GM19467 (cell line): ENCODE measurements around the gene KRTAP5-1.

ENCODE experiments used
- ATAC-seq: cut with Tn5 transposase; IDR thresholded peaks from one replicate; pipeline ENCODE4 v1.9.1; 2021; ENCODE audit warnings: mild to moderate bottlenecking, moderate library complexity; ENCODE audit not compliant: unreplicated experiment

KRTAP5-1 gene

GRCh38 chr11:1561955-1562354 lies 23.1 kb downstream of the KRTAP5-1 start:
- ATAC-seq: no peak

DNA sequence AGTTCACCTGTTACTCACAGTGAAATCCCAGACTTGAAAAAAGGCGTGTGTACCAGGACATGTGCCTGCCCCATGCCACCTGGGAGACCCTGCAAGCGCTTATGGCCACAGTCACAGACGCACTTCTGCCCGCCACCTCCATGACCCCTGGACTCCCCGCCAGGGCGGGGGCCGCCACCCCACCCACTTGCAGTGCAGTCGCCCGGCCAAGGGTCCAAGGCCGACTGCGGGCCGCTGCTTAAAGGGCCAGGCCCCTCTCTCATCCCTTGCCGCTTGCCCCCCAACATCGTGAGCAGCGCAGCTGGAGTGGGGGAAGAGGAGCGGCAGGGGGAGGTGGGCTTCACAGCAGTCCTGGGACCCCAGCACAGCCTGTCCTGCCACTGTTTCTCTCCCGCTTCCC lies 23.8 kb downstream of the KRTAP5-1 start:
- no peak for ATAC-seq

DNA sequence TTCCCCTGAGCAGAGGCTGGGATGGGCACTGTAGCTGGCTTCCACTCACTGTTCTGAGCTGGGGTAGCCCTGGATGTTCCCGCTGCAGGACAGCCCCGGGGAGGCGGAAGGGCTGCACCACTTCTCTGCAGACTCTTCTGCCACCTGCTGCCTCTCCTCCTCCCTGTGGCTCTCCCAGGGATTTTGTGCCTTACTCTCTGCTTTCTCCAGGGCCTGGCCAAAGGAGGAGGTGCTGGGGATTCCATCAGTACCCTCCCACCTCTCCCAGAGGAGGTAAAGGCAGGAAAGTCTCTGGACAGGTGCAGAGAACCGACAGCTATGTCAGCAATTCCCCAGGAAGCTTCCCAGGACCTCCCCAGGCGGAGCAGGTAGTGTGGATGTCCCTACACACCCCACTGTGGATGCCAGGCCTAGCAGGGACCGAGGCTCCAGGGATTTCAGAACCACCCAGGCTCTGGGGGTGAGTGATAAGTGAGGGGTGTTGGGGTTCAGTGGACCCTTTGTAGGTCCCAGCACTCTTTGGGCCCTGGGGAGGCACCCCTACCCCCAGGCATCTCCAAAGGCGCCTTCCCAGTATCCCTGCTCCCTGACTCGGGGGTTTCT lies 24.3 kb downstream of the KRTAP5-1 start:
- ATAC-seq: no peak

GRCh38 chr11:1560002-1560648 lies 25.0 kb downstream of the KRTAP5-1 start:
- no peak for ATAC-seq

- ATAC-seq: no peak
Observed at GRCh38 chr11:1559111-1559951, 25.8 kb downstream of the KRTAP5-1 start.

GRCh38 chr11:1558775-1559110 lies 26.3 kb downstream of the KRTAP5-1 start:
- no peak for ATAC-seq

GRCh38 chr11:1557904-1558774 lies 26.9 kb downstream of the KRTAP5-1 start:
- ATAC-seq: no peak

GRCh38 chr11:1557051-1557884 lies 27.8 kb downstream of the KRTAP5-1 start:
- ATAC-seq: no peak

- no peak for ATAC-seq
Observed at GRCh38 chr11:1556278-1556902, 28.7 kb downstream of the KRTAP5-1 start.

DNA sequence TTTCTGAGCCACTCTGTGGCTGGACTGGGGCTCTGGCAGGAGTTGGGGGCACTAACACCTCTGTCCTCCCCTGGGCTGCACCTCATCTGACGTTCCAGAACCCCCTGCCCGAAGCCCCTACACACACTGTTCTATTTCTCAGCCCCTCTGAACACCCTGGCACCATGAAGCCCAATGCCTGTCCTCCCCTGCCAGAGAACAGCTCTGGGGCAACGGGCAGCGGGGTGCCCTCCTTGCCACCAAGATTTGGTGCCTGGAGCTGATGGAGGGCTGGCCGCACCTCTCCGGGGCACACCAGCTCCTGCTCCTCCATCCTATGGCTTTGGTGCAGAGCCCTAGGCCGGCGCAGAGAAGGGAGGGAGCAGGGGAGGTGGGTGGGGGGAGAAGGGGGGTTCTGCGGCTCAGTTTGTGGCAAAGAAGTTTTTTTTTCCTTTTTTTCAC lies 29.4 kb downstream of the KRTAP5-1 start:
- no peak for ATAC-seq

GRCh38 chr11:1554981-1555712 lies 29.9 kb downstream of the KRTAP5-1 start:
- no peak for ATAC-seq

- no peak for ATAC-seq
Observed at GRCh38 chr11:1553808-1554594, 31.1 kb downstream of the KRTAP5-1 start.

GRCh38 chr11:1549338-1550330 lies 35.4 kb downstream of the KRTAP5-1 start:
- ATAC-seq: no peak

DNA sequence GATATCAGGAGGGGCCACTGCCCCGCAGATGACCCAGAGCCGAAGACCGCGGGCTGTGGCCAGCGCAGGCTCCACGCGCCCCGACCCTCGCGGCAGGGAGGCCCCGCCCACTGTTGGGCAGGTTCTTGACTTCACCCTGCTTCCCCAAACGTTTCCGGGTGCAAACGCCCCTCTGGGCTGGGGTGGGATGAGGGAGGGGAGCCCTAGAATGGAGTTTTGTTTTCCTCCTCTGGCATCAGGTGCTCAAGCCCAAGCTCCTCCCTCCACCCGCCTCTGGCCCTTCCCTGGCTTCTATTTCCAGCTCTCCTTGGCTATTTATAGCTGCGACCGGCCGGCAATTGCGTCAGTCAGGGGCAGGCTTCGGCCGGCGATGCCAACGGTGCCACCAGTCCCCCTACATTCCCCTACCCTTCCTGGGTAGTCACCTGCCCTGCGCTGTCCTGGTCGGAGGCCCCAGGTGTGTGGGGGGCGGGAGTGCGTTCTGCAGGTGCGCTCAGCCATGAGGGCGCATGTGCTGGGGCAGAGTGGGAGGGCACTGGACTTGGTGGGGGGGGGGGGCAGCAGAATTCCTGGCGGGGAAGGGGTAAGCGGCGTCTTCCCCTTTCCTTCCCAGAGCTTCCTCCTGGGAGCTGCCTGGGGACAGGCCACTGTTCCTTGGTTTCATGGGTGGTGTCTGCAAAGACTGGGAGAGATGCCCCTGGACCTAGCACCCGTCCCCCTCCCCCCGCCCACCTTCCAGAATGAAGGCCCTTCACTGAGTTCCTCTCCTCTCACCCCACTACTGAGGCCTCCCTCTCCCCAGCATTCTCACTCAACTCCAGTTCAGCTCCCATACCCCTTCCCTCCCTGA lies 36.6 kb downstream of the KRTAP5-1 start:
- ATAC-seq: no peak

DNA sequence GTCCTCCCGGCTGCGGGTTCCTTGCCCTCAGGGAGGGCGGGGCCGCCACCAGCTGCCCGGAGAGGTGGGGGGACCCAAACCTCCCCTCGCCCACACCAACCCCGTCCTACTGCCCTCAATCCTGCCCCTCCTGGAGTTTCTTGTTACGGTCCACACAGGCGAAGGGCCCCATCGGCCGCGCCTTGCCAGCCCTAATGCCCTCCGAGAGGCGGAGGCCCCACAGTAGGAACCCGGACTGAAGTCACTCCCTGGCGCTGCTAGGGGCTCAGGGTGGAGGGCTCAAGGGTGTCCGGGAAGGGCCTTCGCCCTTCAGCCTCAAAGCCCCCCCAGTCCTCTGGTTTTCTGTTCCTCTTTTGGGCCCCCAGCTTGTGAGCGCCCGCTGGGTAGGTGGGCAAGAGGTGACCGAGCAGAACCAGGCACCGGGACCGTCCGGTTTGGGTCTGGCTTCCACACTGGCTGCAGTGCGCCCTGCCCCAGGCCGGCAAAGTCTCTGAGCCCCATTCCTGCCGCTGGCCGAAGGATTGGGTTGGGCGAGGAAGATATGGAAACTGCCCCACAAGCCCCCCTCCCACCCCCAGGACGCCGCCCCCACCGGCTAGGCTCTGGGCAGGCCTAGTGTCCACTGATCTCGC lies 37.5 kb downstream of the KRTAP5-1 start:
- no peak for ATAC-seq
